ENCODE data around the gene RAPGEF2. TPM values are rescaled to one million over a fixed set of nuclear protein-coding genes. Genes with fewer than 3 reads are reported as not detected.

Gene RAPGEF2
- total RNA-seq, 1 experiment from 2014 or later, result 26.3 TPM

DNA sequence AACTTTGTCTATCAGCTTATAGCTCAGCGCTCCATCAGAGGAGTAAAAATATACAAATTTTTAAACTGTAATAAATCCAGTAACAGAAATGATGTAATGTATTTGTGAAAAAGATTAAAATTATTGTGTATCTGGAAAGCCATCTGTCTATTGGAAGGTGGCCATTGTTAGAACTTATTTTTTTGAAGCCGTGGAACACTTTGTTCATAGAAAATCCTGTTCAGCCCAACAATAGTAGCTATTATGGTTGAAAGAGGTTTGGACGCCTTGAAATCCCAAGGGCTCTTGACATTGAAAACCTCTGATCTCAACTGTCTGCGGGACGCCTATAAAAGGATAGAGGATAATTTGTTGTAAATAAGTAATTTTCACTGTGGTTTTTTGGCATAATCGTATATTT, 98.3 kb downstream of the RAPGEF2 start:
- POLR2A ChIA-PET, result interaction anchor here (0.8 kb wide), 1 partner anchor 27 kb away, joined by 4 read pairs; no protein-coding TSS in a partner anchor
- intact Hi-C loops (cut with micrococcal nuclease), result no loop called here
- Mint-ChIP-seq H3K9me3 (ENCODE audit: unreplicated experiment) (no peaks in the 10 kb centered on the region), H3K27ac (ENCODE audit: low read depth, unreplicated experiment) (no peak overlapping the region), H3K4me1 (ENCODE audit: insufficient read depth, unreplicated experiment) (peaks cover 11% of the 10 kb centered on the region), H3K36me3 (ENCODE audit: insufficient read depth, unreplicated experiment) (peaks cover 14% of the 10 kb centered on the region), H3K27me3 (ENCODE audit: insufficient read depth, unreplicated experiment) (no peaks in the 10 kb centered on the region), H3K4me3 (ENCODE audit: unreplicated experiment) (no peak overlapping the region)
- DNase-seq (ENCODE audit: unreplicated experiment), result no peak
- TF ChIP-seq, protein P1, sequence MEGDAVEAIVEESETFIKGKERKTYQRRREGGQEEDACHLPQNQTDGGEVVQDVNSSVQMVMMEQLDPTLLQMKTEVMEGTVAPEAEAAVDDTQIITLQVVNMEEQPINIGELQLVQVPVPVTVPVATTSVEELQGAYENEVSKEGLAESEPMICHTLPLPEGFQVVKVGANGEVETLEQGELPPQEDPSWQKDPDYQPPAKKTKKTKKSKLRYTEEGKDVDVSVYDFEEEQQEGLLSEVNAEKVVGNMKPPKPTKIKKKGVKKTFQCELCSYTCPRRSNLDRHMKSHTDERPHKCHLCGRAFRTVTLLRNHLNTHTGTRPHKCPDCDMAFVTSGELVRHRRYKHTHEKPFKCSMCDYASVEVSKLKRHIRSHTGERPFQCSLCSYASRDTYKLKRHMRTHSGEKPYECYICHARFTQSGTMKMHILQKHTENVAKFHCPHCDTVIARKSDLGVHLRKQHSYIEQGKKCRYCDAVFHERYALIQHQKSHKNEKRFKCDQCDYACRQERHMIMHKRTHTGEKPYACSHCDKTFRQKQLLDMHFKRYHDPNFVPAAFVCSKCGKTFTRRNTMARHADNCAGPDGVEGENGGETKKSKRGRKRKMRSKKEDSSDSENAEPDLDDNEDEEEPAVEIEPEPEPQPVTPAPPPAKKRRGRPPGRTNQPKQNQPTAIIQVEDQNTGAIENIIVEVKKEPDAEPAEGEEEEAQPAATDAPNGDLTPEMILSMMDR (IDR thresholded peaks at IDR 0.05; ENCODE audit: unreplicated experiment), result no peak
- no TSS peak for BruUV-seq (replicated peaks)
- CTCF ChIA-PET, result interaction anchor here (1.1 to 4.9 kb wide), 5 partner anchors 8 to 536 kb away, joined by 3 to 57 read pairs (median 29); no protein-coding TSS in a partner anchor

DNA sequence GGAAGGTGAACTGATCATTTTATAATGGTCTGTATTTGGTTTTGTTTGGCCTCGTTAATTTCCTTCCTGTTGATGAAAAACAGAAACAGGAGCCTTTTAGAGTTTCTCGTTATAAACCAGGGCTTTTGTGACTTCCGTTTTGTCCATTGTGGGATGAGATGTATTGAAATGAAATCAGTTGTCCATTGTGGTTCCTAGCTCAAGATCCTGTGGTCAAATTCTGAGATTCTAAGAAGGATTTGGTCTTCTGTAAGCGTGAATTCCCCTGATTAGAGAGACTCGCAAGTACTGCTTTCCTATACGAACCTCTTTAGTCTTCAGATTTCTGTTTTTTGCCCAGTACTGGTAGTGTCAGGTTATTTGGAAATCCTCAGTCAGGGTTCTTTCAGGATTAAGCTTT, 101.7 kb downstream of the RAPGEF2 start:
- DNase-seq (ENCODE audit: unreplicated experiment), result no peak
- ChIA-PET POLR2A (interaction anchor here (2.3 kb wide), 1 partner anchor 9 kb away, joined by 5 read pairs; no protein-coding TSS in a partner anchor), CTCF (interaction anchor here (1.0 to 4.9 kb wide), 7 partner anchors 8 to 477 kb away, joined by 3 to 57 read pairs (median 4); no protein-coding TSS in a partner anchor)
- Mint-ChIP-seq H3K4me3 (ENCODE audit: unreplicated experiment) (no peak overlapping the region), H3K27ac (ENCODE audit: low read depth, unreplicated experiment) (no peak overlapping the region), H3K4me1 (ENCODE audit: insufficient read depth, unreplicated experiment) (peaks cover 18% of the 10 kb centered on the region), H3K27me3 (ENCODE audit: insufficient read depth, unreplicated experiment) (no peaks in the 10 kb centered on the region), H3K9me3 (ENCODE audit: unreplicated experiment) (no peaks in the 10 kb centered on the region), H3K36me3 (ENCODE audit: insufficient read depth, unreplicated experiment) (peaks cover 14% of the 10 kb centered on the region)
- TF ChIP-seq, protein P1 (IDR thresholded peaks at IDR 0.05; ENCODE audit: unreplicated experiment), result no peak
- intact Hi-C loops (cut with micrococcal nuclease), result no loop called here
- no TSS peak for BruUV-seq (replicated peaks)

DNA sequence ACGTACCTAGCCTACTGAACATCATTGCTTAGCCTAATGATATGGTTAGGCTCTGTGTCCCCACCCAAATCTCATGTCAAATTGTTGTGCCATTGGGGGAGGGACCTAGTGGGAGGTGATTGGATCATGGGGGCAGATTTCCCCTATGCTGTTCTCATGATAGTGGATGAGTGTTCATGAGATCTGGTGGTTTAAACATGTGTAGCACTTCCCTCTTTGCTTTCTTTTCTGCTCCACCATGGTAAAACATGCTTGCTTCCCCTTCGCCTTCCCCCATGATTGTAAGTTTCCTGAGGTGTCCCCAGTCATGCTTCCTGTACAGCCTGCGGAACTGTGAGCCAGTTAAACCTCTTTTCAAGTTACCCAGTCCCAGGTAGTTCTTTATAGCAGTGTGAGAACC, 102.6 kb downstream of the RAPGEF2 start:
- ChIA-PET POLR2A (no interaction called here), CTCF (no interaction called here)
- H3K27ac Mint-ChIP-seq (ENCODE audit: low read depth, unreplicated experiment), result no peak overlapping the region
- intact Hi-C loops (cut with micrococcal nuclease), result no loop called here
- no peak overlapping the region for H3K4me3 Mint-ChIP-seq (ENCODE audit: unreplicated experiment)
- peaks cover 14% of the 10 kb centered on the region for H3K36me3 Mint-ChIP-seq (ENCODE audit: insufficient read depth, unreplicated experiment)
- BruUV-seq (replicated peaks), result no TSS peak
- no peaks in the 10 kb centered on the region for H3K9me3 Mint-ChIP-seq (ENCODE audit: unreplicated experiment)
- TF ChIP-seq, protein P1 (IDR thresholded peaks at IDR 0.05; ENCODE audit: unreplicated experiment), result no peak
- peaks cover 18% of the 10 kb centered on the region for H3K4me1 Mint-ChIP-seq (ENCODE audit: insufficient read depth, unreplicated experiment)
- no peaks in the 10 kb centered on the region for H3K27me3 Mint-ChIP-seq (ENCODE audit: insufficient read depth, unreplicated experiment)
- DNase-seq (ENCODE audit: unreplicated experiment), result no peak

DNA sequence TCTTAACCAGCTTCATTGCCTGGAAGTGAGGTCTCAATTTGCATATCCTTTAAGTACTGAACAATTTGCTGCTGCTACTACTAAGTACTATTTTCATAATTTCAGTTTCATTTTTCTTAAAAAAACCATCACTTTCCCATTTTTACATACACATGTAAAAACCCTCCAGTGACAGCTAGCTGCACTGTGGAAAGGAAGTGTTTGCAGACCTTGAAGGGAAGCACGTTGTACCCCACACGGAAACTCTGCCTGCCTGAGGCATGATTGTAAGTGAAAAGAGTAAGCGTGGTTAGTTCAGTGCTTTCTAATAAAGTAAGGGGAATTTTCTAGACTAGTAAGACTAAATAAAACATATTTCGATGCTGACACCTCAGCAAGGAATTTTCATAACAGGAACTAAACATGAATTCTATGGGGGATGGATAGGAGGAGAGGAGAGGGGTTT, 103.6 kb downstream of the RAPGEF2 start:
- DNase-seq (ENCODE audit: unreplicated experiment), result no peak
- Mint-ChIP-seq H3K36me3 (ENCODE audit: insufficient read depth, unreplicated experiment) (peaks cover 14% of the 10 kb centered on the region), H3K9me3 (ENCODE audit: unreplicated experiment) (no peaks in the 10 kb centered on the region), H3K27ac (ENCODE audit: low read depth, unreplicated experiment) (no peak overlapping the region), H3K4me1 (ENCODE audit: insufficient read depth, unreplicated experiment) (peaks cover 18% of the 10 kb centered on the region), H3K27me3 (ENCODE audit: insufficient read depth, unreplicated experiment) (no peaks in the 10 kb centered on the region), H3K4me3 (ENCODE audit: unreplicated experiment) (no peak overlapping the region)
- ChIA-PET POLR2A (interaction anchor here (0.8 kb wide), 1 partner anchor 312 kb away, joined by 3 read pairs; no protein-coding TSS in a partner anchor), CTCF (interaction anchor here (0.5 to 1.4 kb wide), 6 partner anchors 28 to 1014 kb away, joined by 3 to 6 read pairs (median 3); no protein-coding TSS in a partner anchor)
- intact Hi-C loops (cut with micrococcal nuclease), result no loop called here
- no TSS peak for BruUV-seq (replicated peaks)
- TF ChIP-seq, protein P1 (IDR thresholded peaks at IDR 0.05; ENCODE audit: unreplicated experiment), result no peak

All from MCF 10A (cell line).